Endothelial cell of umbilical vein (primary cell): Measurements from ENCODE around the gene SKP1. TPM values are rescaled to one million over a fixed set of nuclear protein-coding genes. Genes with fewer than 3 reads are reported as not detected.

Source experiments
- BruUV-seq: library from RNA; stranded (reverse); fragments of 400-500 nt; replicated peaks from 2 replicates; lab custom pipeline; 2021; lab: Mats Ljungman, UMichigan
- CTCF ChIA-PET: fragments of 300-600, 350-600 bp; sonication (Branson Sonifier 250); formaldehyde crosslinking; loops from one replicate; lab custom pipeline; 2021; ENCODE audit warnings: antibody characterized with exemption, inconsistent platforms; lab: Charles Lee
- POLR2A ChIA-PET: fragments of 300-600, 350-600 bp; sonication (Branson Sonifier 250); formaldehyde crosslinking; loops from one replicate; lab custom pipeline; 2021; ENCODE audit warnings: antibody characterized with exemption, inconsistent platforms; lab: Charles Lee
- DNase-seq: peaks from one replicate; pipeline ENCODE4 v3.0.0-alpha.2; 2011; ENCODE audit warnings: low read depth, low spot score
- FAIRE-seq: peaks from 2 replicates; lab custom pipeline; 2011; peaks lifted over from hg19 to GRCh38; lab: Jason Lieb, UNC
- H2AFZ ChIP-seq: 2 replicates; pipeline ENCODE4 v1.6.0; 2012; ENCODE audit warnings: low read depth, low read length, control low read depth, inconsistent platforms
- H3K27ac ChIP-seq: 2 replicates; pipeline ENCODE4 v1.5.1; 2011; ENCODE audit warnings: low read depth, mild to moderate bottlenecking, control low read depth, low read length, moderate library complexity; ENCODE audit not compliant: insufficient read depth
- H3K27me3 ChIP-seq, 2 experiments: 2 replicates each; pipeline versions ENCODE4 v1.6.0 to v1.6.1; 2011; ENCODE audit warnings: low read length in 2 of 2, mixed read lengths in 1 of 2; ENCODE audit not compliant: control insufficient read depth in 2 of 2, insufficient read depth in 2 of 2
- H3K36me3 ChIP-seq, 2 experiments: 2 replicates in 1 of 2; 3 replicates in 1 of 2; pipeline ENCODE4 v1.5.1; 2011; ENCODE audit warnings: low read length in 2 of 2, mild to moderate bottlenecking in 1 of 2, moderate library complexity in 1 of 2; ENCODE audit not compliant: control insufficient read depth in 2 of 2, insufficient read depth in 2 of 2; ENCODE audit errors: extremely low read depth in 1 of 2
- H3K4me1 ChIP-seq: 3 replicates; pipeline ENCODE4 v1.5.1; 2011; ENCODE audit warnings: mild to moderate bottlenecking, low read length; ENCODE audit not compliant: control insufficient read depth, insufficient read depth; ENCODE audit errors: extremely low read depth
- H3K4me2 ChIP-seq: 2 replicates; pipeline ENCODE4 v1.6.1; 2011; ENCODE audit warnings: low read length, control low read depth, mixed read lengths; ENCODE audit not compliant: insufficient read depth
- H3K4me3 ChIP-seq, 3 experiments: fragments of 200-600 bp in 1 of 3; sonication (generic), shearing (Covaris generic) in 1 of 3; replicated peaks in 1 of 3; 2 replicates each; pipeline ENCODE4 v1.5.1; 2011 to 2016; ENCODE audit warnings: control low read depth in 3 of 3, low read length in 3 of 3, mild to moderate bottlenecking in 2 of 3, inconsistent platforms in 1 of 3, low read depth in 1 of 3, moderate library complexity in 1 of 3; ENCODE audit not compliant: insufficient read depth in 1 of 3
- H3K79me2 ChIP-seq: 2 replicates; pipeline ENCODE4 v1.6.0; 2012; ENCODE audit warnings: low read length, inconsistent platforms; ENCODE audit not compliant: control insufficient read depth, insufficient read depth
- H3K9ac ChIP-seq: replicated peaks from 2 replicates; pipeline ENCODE3; 2011; ENCODE audit warnings: low read length, control low read depth; ENCODE audit not compliant: insufficient read depth; ENCODE audit errors: extremely low read depth
- H3K9me1 ChIP-seq: replicated peaks from 3 replicates; pipeline ENCODE4 v1.6.0; 2011; ENCODE audit warnings: mild to moderate bottlenecking, low read length; ENCODE audit not compliant: control insufficient read depth, insufficient read depth; ENCODE audit errors: extremely low read depth
- H3K9me3 ChIP-seq: replicated peaks from 2 replicates; pipeline ENCODE4 v1.5.1; 2012; ENCODE audit warnings: low read length, inconsistent platforms; ENCODE audit not compliant: control insufficient read depth, insufficient read depth
- H4K20me1 ChIP-seq: replicated peaks from 2 replicates; pipeline ENCODE3; 2011; ENCODE audit warnings: mild to moderate bottlenecking, low read length; ENCODE audit not compliant: control insufficient read depth, insufficient read depth; ENCODE audit errors: extremely low read depth
- CTCF ChIP-seq, 2 donors: IDR thresholded peaks; 1 replicate in 1 of 2; 2 replicates in 1 of 2; pipeline ENCODE4 v1.5.1; 2011; ENCODE audit warnings: low read length in 2 of 2, mild to moderate bottlenecking in 2 of 2, moderate library complexity in 2 of 2, control low read depth in 1 of 2, inconsistent platforms in 1 of 2, low read depth in 1 of 2; ENCODE audit not compliant: insufficient read depth in 1 of 2; ENCODE audit errors: extremely low read depth in 1 of 2
- EZH2 ChIP-seq: IDR thresholded peaks from 2 replicates; pipeline ENCODE4 v1.6.1; 2012; ENCODE audit warnings: borderline replicate concordance, low read depth, mild to moderate bottlenecking, moderate library complexity, low read length, inconsistent platforms; ENCODE audit not compliant: severe bottlenecking
- FOS ChIP-seq: IDR thresholded peaks from 2 replicates; pipeline ENCODE4 v1.6.1; 2011; ENCODE audit warnings: mild to moderate bottlenecking, low read length, moderate library complexity, borderline replicate concordance; ENCODE audit not compliant: insufficient read depth
- GATA2 ChIP-seq: IDR thresholded peaks from 2 replicates; pipeline ENCODE4 v1.7.0; 2011; ENCODE audit warnings: low read depth, mild to moderate bottlenecking, moderate library complexity, mixed read lengths, low read length; ENCODE audit not compliant: insufficient read length, insufficient read depth
- MAX ChIP-seq: IDR thresholded peaks from 2 replicates; pipeline ENCODE4 v1.6.1; 2011; ENCODE audit not compliant: insufficient read depth, insufficient read length
- POLR2A ChIP-seq: IDR thresholded peaks from 2 replicates; pipeline ENCODE4 v1.6.1; 2012; ENCODE audit warnings: low read depth, mild to moderate bottlenecking, control low read depth, low read length
- POLR2AphosphoS5 ChIP-seq: IDR thresholded peaks from 2 replicates; pipeline ENCODE4 v1.6.1; 2012; ENCODE audit warnings: low read depth, mild to moderate bottlenecking, control low read depth, low read length, moderate library complexity; ENCODE audit not compliant: insufficient read depth
- dilution Hi-C: fragments of 300-500 bp; cut with MboI; formaldehyde crosslinking; loops from one replicate; pipeline ENCODE4 v1.15.0; 2019; ENCODE audit warnings: low sequenced_read_pairs; ENCODE audit not compliant: extremely low pct_ligation_motif_present
- intact Hi-C: fragments of 100-400 bp; cut with micrococcal nuclease; formaldehyde crosslinking; loops from one replicate; pipeline ENCODE4 v1.10.0; 2022
- polyA plus RNA-seq, 4 experiments: library from polyadenylated mRNA; depleted of rRNA in 3 of 4; stranded (reverse) in 3 of 4; unstranded in 1 of 4; fragments of >200 nt; gene quantifications; 2 replicates each; pipeline versions ENCODE4 v1.2.1 to v1.2.3, GENCODE V29; 2011 to 2012; ENCODE audit warnings: missing spikeins in 1 of 4
- total RNA-seq: library from RNA; stranded (reverse); gene quantifications from 2 replicates; pipeline ENCODE4 v1.2.3, GENCODE V29; 2021

The SKP1 gene
- total and polyA plus RNA-seq, 2 donors (not counting 3 experiments of a cell fraction or from before 2014, with no cell fraction given), result 214 to 320 TPM

GRCh38 chr5:134132372-134133187 lies 44.2 kb downstream of the SKP1 start:
- Histone ChIP-seq H3K9ac (no peak overlapping the region), H2AFZ (no peak overlapping the region), H3K27me3 (no peaks in the 10 kb centered on the region), H3K4me1 (peaks cover 5% of the 10 kb centered on the region), H3K36me3 (peaks cover 0 to 7% of the 10 kb centered on the region in 2 experiments), H3K9me1 (no peaks in the 10 kb centered on the region), H3K27ac (no peak overlapping the region), H3K9me3 (no peaks in the 10 kb centered on the region), H3K4me3 (no peak overlapping the region), H3K79me2 (no peaks in the 10 kb centered on the region), H4K20me1 (no peaks in the 10 kb centered on the region), H3K4me2 (no peak overlapping the region)
- POLR2A ChIA-PET, result no interaction called here
- intact Hi-C loops, result no loop called here
- BruUV-seq, result no TSS peak
- TF ChIP-seq POLR2A, result no peak
- no peak for TF ChIP-seq EZH2
- no peak for TF ChIP-seq MAX
- TF ChIP-seq CTCF (IDR thresholded peaks at IDR 0.05; ENCODE audit: extremely low read depth in 1 of 2, insufficient read depth in 1 of 2, low read depth in 1 of 2, low read length in 2 of 2), result no peak
- no peak for TF ChIP-seq GATA2
- TF ChIP-seq FOS, result no peak
- no peak for TF ChIP-seq POLR2AphosphoS5
- FAIRE-seq (no peak), DNase-seq (no peak)
- CTCF ChIA-PET, result interaction anchor here (1.7 kb wide), 1 partner anchor 93 kb away, joined by 6 read pairs; no protein-coding TSS in a partner anchor
- dilution Hi-C loops, result no loop called here
